HepG2 (cell line): ENCODE data around the gene MYL11. TPM values are rescaled to one million over a fixed set of nuclear protein-coding genes. Genes with fewer than 3 reads are reported as not detected.

Experiments
- ASH2L ChIP-seq: fragments of 300-600, 200-600 bp; sonication (generic); IDR thresholded peaks from 2 replicates; pipeline ENCODE4 v1.7.0; 2017; ENCODE audit warnings: low read depth, mild to moderate bottlenecking, moderate library complexity, mixed read lengths, low read length; ENCODE audit not compliant: insufficient read length
- ATF1 ChIP-seq: IDR thresholded peaks from 2 replicates; pipeline ENCODE4 v1.6.1; 2016; ENCODE audit warnings: mild to moderate bottlenecking, control low read depth
- CCAR2 ChIP-seq: fragments of 200-400 bp; formaldehyde crosslinking; optimal IDR thresholded peaks from 2 replicates; pipeline ENCODE3; 2018; ENCODE audit warnings: low read depth, mild to moderate bottlenecking, low read length, moderate library complexity
- CTCF ChIP-seq: sonication (generic); formaldehyde crosslinking; IDR thresholded peaks from 2 replicates; pipeline ENCODE4 v1.5.0; 2020; ENCODE audit warnings: mild to moderate bottlenecking, missing genetic modification reagents, moderate library complexity
- EED ChIP-seq: sonication (generic); formaldehyde crosslinking; IDR thresholded peaks from 2 replicates; pipeline ENCODE4 v1.5.0; 2020; ENCODE audit warnings: mild to moderate bottlenecking, missing genetic modification reagents
- HIVEP1 ChIP-seq: sonication (generic); formaldehyde crosslinking; IDR thresholded peaks from 2 replicates; pipeline ENCODE4 v1.4.0; 2020; ENCODE audit warnings: mild to moderate bottlenecking, missing genetic modification reagents
- HNF4G ChIP-seq, 2 experiments: sonication (generic) in 1 of 2; formaldehyde crosslinking in 1 of 2; IDR thresholded peaks; 2 replicates each; pipeline versions ENCODE4 v1.4.0 to v1.6.1; 2011 to 2020; ENCODE audit warnings: borderline replicate concordance in 2 of 2, low read depth in 2 of 2, mild to moderate bottlenecking in 2 of 2, low read length in 1 of 2, missing genetic modification reagents in 1 of 2, moderate library complexity in 1 of 2
- HOXA3 ChIP-seq: sonication (generic); formaldehyde crosslinking; IDR thresholded peaks from 2 replicates; pipeline ENCODE4 v1.5.0; 2020; ENCODE audit warnings: missing genetic modification reagents
- MXI1 ChIP-seq: IDR thresholded peaks from 3 replicates; pipeline ENCODE4 v1.6.1; 2012; ENCODE audit warnings: low read depth, low read length, inconsistent platforms, borderline replicate concordance
- NFIC ChIP-seq: IDR thresholded peaks from 2 replicates; pipeline ENCODE4 v1.6.1; 2012; ENCODE audit warnings: mild to moderate bottlenecking, low read length, inconsistent platforms
- ZBTB46 ChIP-seq: sonication (generic); formaldehyde crosslinking; IDR thresholded peaks from 2 replicates; pipeline ENCODE4 v1.4.0; 2020; ENCODE audit warnings: mild to moderate bottlenecking, missing genetic modification reagents, borderline replicate concordance
- ZBTB8A ChIP-seq: sonication (generic); formaldehyde crosslinking; IDR thresholded peaks from 2 replicates; pipeline ENCODE4 v1.4.0; 2020; ENCODE audit warnings: mild to moderate bottlenecking, low read depth, missing genetic modification reagents, borderline replicate concordance
- ZFX ChIP-seq: sonication (generic); formaldehyde crosslinking; IDR thresholded peaks from 2 replicates; pipeline ENCODE4 v1.4.0; 2020; ENCODE audit warnings: mild to moderate bottlenecking, low read depth, missing genetic modification reagents, moderate library complexity
- ZFYVE20 ChIP-seq: sonication (generic); formaldehyde crosslinking; IDR thresholded peaks from 2 replicates; pipeline ENCODE4 v1.8.0; 2023; ENCODE audit warnings: low read depth, mild to moderate bottlenecking, moderate library complexity, missing genetic modification reagents, borderline replicate concordance
- ZGPAT ChIP-seq: IDR thresholded peaks from 2 replicates; pipeline ENCODE4 v1.6.1; 2016; ENCODE audit warnings: mild to moderate bottlenecking
- ZNF264 ChIP-seq: sonication (generic); formaldehyde crosslinking; IDR thresholded peaks from 2 replicates; pipeline ENCODE4 v1.4.0; 2020; ENCODE audit warnings: missing genetic modification reagents
- ZNF430 ChIP-seq: sonication (generic); formaldehyde crosslinking; IDR thresholded peaks from 2 replicates; pipeline ENCODE4 v1.9.0; 2021; ENCODE audit warnings: mild to moderate bottlenecking, missing genetic modification reagents
- ZSCAN30 ChIP-seq: sonication (generic); formaldehyde crosslinking; IDR thresholded peaks from 2 replicates; pipeline ENCODE4 v1.5.0; 2020; ENCODE audit warnings: mild to moderate bottlenecking, missing genetic modification reagents
- polyA plus RNA-seq, 8 experiments: library from polyadenylated mRNA; depleted of rRNA in 3 of 8; stranded (reverse) in 7 of 8; unstranded in 1 of 8; fragments of >200 nt; fragmentation: Illumina TruSeq in 4 of 8; extraction: Trizol in 4 of 8; gene quantifications; 2 replicates each; pipeline versions ENCODE4 v1.2.1 to v1.2.3, GENCODE V29; 2011 to 2016; ENCODE audit warnings: low read depth in 4 of 8, missing spikeins in 1 of 8, mixed read lengths in 1 of 8; ENCODE audit not compliant: insufficient read depth in 1 of 8
- total RNA-seq, 5 experiments: library from RNA; depleted of rRNA; stranded (reverse); fragments of >200 nt; fragmentation: Illumina TruSeq; extraction: Trizol; gene quantifications; 2 replicates each; pipeline ENCODE4 v1.2.3, GENCODE V29; 2016; ENCODE audit warnings: low read depth in 1 of 5
- TF ChIP-seq, protein P1 (sequence below): sonication (generic); formaldehyde crosslinking; IDR thresholded peaks from 2 replicates; pipeline ENCODE4 v1.5.1; 2020; ENCODE audit warnings: mild to moderate bottlenecking, missing genetic modification reagents, moderate library complexity
- TF ChIP-seq, protein P2 (sequence below): sonication (generic); formaldehyde crosslinking; conservative IDR thresholded peaks from 2 replicates; pipeline ENCODE4 v1.4.0; 2020; ENCODE audit warnings: missing genetic modification reagents
- TF ChIP-seq, protein P3 (sequence below): sonication (generic); formaldehyde crosslinking; IDR thresholded peaks from 2 replicates; pipeline ENCODE4 v1.8.0; 2022; ENCODE audit warnings: mild to moderate bottlenecking, missing genetic modification reagents

MYL11 gene
- total and polyA plus RNA-seq, 2 of the 13 experiments (the other 11 are each of a cell fraction or from before 2014, with no cell fraction given) = not detected

GRCh38 chr16:30369938-30370455 lies 4.6 kb upstream of the MYL11 start (continued):
- TF ChIP-seq, protein P1, sequence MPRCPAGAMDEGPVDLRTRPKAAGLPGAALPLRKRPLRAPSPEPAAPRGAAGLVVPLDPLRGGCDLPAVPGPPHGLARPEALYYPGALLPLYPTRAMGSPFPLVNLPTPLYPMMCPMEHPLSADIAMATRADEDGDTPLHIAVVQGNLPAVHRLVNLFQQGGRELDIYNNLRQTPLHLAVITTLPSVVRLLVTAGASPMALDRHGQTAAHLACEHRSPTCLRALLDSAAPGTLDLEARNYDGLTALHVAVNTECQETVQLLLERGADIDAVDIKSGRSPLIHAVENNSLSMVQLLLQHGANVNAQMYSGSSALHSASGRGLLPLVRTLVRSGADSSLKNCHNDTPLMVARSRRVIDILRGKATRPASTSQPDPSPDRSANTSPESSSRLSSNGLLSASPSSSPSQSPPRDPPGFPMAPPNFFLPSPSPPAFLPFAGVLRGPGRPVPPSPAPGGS (CRISPR knock-in tag) = no peak
- TF ChIP-seq ZSCAN30 (CRISPR knock-in tag) = no peak
- TF ChIP-seq EED (CRISPR knock-in tag) = no peak
- no peak for TF ChIP-seq ZFYVE20 (CRISPR knock-in tag)
- no peak for TF ChIP-seq ZBTB8A (CRISPR knock-in tag)
- no peak for TF ChIP-seq ZBTB46 (CRISPR knock-in tag)
- TF ChIP-seq CCAR2 = no peak
- TF ChIP-seq NFIC = no peak
- TF ChIP-seq HNF4G (IDR thresholded peaks at IDR 0.05; ENCODE audit: borderline replicate concordance, low read depth, low read length) = peak; percentile 64; the same call in 1 of the 2 replicates
- TF ChIP-seq HNF4G (CRISPR knock-in tag; IDR thresholded peaks at IDR 0.05; ENCODE audit: borderline replicate concordance, low read depth) = no peak
- no peak for TF ChIP-seq ZNF264 (CRISPR knock-in tag)
- TF ChIP-seq ZFX (CRISPR knock-in tag) = peak; percentile 59
- no peak for TF ChIP-seq HIVEP1 (CRISPR knock-in tag)
- TF ChIP-seq HOXA3 (CRISPR knock-in tag) = peak; percentile 63; the same call in 1 of the 2 replicates
- TF ChIP-seq, protein P2, sequence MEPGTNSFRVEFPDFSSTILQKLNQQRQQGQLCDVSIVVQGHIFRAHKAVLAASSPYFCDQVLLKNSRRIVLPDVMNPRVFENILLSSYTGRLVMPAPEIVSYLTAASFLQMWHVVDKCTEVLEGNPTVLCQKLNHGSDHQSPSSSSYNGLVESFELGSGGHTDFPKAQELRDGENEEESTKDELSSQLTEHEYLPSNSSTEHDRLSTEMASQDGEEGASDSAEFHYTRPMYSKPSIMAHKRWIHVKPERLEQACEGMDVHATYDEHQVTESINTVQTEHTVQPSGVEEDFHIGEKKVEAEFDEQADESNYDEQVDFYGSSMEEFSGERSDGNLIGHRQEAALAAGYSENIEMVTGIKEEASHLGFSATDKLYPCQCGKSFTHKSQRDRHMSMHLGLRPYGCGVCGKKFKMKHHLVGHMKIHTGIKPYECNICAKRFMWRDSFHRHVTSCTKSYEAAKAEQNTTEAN (CRISPR knock-in tag) = no peak
- TF ChIP-seq, protein P3, sequence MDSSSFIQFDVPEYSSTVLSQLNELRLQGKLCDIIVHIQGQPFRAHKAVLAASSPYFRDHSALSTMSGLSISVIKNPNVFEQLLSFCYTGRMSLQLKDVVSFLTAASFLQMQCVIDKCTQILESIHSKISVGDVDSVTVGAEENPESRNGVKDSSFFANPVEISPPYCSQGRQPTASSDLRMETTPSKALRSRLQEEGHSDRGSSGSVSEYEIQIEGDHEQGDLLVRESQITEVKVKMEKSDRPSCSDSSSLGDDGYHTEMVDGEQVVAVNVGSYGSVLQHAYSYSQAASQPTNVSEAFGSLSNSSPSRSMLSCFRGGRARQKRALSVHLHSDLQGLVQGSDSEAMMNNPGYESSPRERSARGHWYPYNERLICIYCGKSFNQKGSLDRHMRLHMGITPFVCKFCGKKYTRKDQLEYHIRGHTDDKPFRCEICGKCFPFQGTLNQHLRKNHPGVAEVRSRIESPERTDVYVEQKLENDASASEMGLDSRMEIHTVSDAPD = no peak
- no peak for TF ChIP-seq ZNF430
- no peak for TF ChIP-seq ATF1 (CRISPR knock-in tag)
- no peak for TF ChIP-seq ZGPAT (CRISPR knock-in tag)
- peak; percentile 21; the same call in 1 of the 2 replicates for TF ChIP-seq CTCF (CRISPR knock-in tag)
- no peak for TF ChIP-seq MXI1
- TF ChIP-seq ASH2L = no peak
